Spleen (tissue), 7 donors: ENCODE results near the gene COL1A2.

Experiments
- CTCF ChIP-seq, 11 experiments: fragments of 200-600 bp in 7 of 11; fragments of 450-650 bp in 4 of 11; sonication (generic) in 4 of 11; IDR thresholded peaks in 8 of 11; conservative IDR thresholded peaks in 3 of 11; 1 replicate in 7 of 11; 2 replicates in 4 of 11; pipeline versions ENCODE4 v1.4.0 to v1.8.0; 2016 to 2021; ENCODE audit warnings: antibody characterized with exemption in 11 of 11, inconsistent platforms in 4 of 11, mild to moderate bottlenecking in 1 of 11
- POLR2A ChIP-seq, 3 donors: fragments of 450-650 bp; IDR thresholded peaks; one replicate each; pipeline ENCODE4 v1.5.1; 2017; ENCODE audit warnings: antibody characterized with exemption in 3 of 3, mild to moderate bottlenecking in 1 of 3
- POLR2AphosphoS5 ChIP-seq, 3 donors: sonication (generic); formaldehyde crosslinking; IDR thresholded peaks; one replicate each; pipeline ENCODE4 v1.5.1; 2017; ENCODE audit warnings: antibody characterized with exemption in 3 of 3
- donor health status: DM: no; HTN: no; CAD: no; lungs with moderate emphysema.
- donor health status: DM: no; HTN: no; CAD: no.
- donor health status: DM: no; HTN: no; CAD: no.

GRCh38 chr7:94397722-94398121, 3.0 kb downstream of the COL1A2 start:
- TF ChIP-seq POLR2A (IDR thresholded peaks at IDR 0.05) (no peak), CTCF (IDR thresholded peaks at IDR 0.05 in 8 of 11, conservative IDR thresholded peaks at IDR 0.05 in 3 of 11) (no peak), POLR2AphosphoS5 (IDR thresholded peaks at IDR 0.05) (no peak)
